Cardiac muscle cell (in vitro differentiated cells and primary cell): ENCODE results near the gene LRRC38. TPM values are rescaled to one million over a fixed set of nuclear protein-coding genes. Genes with fewer than 3 reads are reported as not detected.

Experiments
- DNase-seq, 2 donors: peaks; one replicate each; pipeline versions ENCODE4 v3.0.0 to v3.0.0-alpha.2; 2010 to 2017; ENCODE audit warnings: low read depth in 1 of 2, low spot score in 1 of 2
- H3K27ac ChIP-seq: fragments of 200-600 bp; sonication (generic); 2 replicates; pipeline ENCODE4 v1.5.1; 2016
- H3K27me3 ChIP-seq: fragments of 200-600 bp; sonication (generic); 2 replicates; pipeline ENCODE4 v1.6.0; 2016; ENCODE audit warnings: control low read depth
- H3K36me3 ChIP-seq: fragments of 200-600 bp; sonication (generic); 2 replicates; pipeline ENCODE4 v1.5.1; 2016; ENCODE audit warnings: control low read depth
- H3K4me1 ChIP-seq: fragments of 200-600 bp; sonication (generic); 2 replicates; pipeline ENCODE4 v1.8.1; 2017; ENCODE audit warnings: low read depth, mild to moderate bottlenecking, mixed run types
- H3K4me3 ChIP-seq: fragments of 200-600 bp; sonication (generic); 2 replicates; pipeline ENCODE4 v1.5.1; 2016; ENCODE audit warnings: mild to moderate bottlenecking
- H3K9me3 ChIP-seq: fragments of 200-600 bp; sonication (generic); 2 replicates; pipeline ENCODE4 v1.5.1; 2017; ENCODE audit warnings: low read depth, mild to moderate bottlenecking, control low read depth
- polyA plus RNA-seq: library from polyadenylated mRNA; unstranded; fragments of >200 nt; fragmentation: Nextera tagmentation; extraction: Ambion mirVana; gene quantifications from 2 replicates; pipeline ENCODE4 v1.2.1, GENCODE V29; 2016
- total RNA-seq: library from RNA; depleted of rRNA; stranded (reverse); fragments of >200 nt; gene quantifications from 2 replicates; pipeline ENCODE4 v1.2.3, GENCODE V29; 2016
- TF ChIP-seq, protein P1 (sequence below): IDR thresholded peaks from 2 replicates; pipeline ENCODE4 v1.5.1; 2012; ENCODE audit warnings: low read depth, mild to moderate bottlenecking, low read length

The LRRC38 gene
- total and polyA plus RNA-seq, 2 experiments from 2014 or later = not detected

DNA sequence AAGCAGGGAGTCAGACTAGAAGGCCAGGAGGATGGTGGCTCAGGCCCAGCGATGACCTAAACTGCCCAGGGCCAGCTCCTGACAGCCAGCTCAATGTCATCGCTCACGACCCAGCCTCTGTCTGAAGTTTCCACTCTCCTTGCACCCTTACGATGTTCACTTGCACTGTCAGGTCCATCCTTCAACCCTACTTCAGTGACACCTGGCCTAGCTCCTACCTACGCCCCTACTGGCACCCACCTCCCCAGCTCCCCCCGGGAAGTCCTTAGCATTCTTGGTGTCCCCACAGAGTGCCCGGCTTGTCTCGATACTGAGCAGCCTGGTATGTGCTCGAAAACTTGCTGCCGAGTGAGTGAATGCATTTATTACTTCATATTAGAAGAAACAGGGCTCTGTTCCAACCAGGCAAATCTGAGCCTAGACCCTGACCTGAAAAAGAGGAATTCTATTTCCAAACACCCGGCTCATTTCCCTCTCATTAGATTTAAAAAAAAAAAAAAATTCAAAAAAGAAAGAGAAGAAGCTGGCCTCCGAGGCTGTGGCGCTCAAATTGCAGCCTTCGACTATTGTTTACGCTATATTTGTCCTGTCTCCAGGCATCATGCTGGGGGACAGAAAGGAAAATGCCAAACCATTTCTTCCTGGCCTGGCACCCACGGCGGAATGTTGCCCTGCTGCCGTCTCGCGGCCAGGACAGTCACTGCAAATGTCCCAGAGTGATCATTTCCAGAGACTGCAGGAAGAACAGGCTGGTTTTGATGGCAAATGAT, 29.8 kb upstream of the LRRC38 start:
- Histone ChIP-seq H3K9me3 (no peaks in the 10 kb centered on the region), H3K4me3 (no peak overlapping the region), H3K4me1 (no peaks in the 10 kb centered on the region), H3K27ac (no peak overlapping the region), H3K36me3 (no peaks in the 10 kb centered on the region), H3K27me3 (no peaks in the 10 kb centered on the region)
- TF ChIP-seq, protein P1, sequence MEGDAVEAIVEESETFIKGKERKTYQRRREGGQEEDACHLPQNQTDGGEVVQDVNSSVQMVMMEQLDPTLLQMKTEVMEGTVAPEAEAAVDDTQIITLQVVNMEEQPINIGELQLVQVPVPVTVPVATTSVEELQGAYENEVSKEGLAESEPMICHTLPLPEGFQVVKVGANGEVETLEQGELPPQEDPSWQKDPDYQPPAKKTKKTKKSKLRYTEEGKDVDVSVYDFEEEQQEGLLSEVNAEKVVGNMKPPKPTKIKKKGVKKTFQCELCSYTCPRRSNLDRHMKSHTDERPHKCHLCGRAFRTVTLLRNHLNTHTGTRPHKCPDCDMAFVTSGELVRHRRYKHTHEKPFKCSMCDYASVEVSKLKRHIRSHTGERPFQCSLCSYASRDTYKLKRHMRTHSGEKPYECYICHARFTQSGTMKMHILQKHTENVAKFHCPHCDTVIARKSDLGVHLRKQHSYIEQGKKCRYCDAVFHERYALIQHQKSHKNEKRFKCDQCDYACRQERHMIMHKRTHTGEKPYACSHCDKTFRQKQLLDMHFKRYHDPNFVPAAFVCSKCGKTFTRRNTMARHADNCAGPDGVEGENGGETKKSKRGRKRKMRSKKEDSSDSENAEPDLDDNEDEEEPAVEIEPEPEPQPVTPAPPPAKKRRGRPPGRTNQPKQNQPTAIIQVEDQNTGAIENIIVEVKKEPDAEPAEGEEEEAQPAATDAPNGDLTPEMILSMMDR = peak; percentile 46
- peak in 1 of 2 donors; percentile 28 for DNase-seq

DNA sequence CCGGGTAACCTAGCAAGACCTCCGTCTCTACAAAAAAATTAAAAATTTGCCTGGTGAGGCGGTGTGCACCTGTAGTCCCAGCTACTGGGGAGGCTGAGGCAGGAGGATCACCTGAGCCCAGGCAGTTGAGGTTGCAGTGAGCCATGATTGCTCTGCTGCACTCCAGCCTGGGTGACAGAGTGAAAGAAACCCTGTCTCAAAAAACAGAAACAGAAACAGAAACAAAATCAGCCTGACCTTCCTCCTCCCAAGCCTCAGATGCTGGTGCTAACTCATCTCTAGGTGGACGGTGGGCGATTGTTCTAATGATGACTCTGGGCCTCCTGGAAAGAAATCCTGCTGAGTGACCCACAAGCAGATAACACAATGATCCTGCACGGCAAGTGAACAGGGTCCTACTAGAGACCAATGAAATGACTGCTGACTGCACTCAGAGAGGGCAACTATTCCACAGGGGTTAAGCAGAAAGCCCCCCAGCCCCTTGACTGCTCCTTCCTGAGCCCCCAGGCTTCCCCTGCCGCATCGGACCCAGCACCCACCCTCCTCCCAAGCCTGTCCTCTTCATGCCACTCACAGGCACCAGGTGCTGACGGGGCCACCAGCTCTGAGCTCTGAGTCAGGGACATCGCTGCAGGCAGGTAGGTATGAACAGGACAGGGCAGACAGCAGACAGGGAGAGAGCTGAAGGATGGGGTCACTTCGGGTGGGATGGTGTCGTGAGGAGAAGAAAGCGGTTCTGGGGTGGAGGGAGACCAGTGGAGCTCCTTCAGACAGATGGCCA, 27.8 kb upstream of the LRRC38 start:
- Histone ChIP-seq H3K36me3 (no peaks in the 10 kb centered on the region), H3K9me3 (no peaks in the 10 kb centered on the region), H3K27me3 (no peaks in the 10 kb centered on the region), H3K4me3 (no peak overlapping the region), H3K27ac (no peak overlapping the region), H3K4me1 (peaks cover 11% of the 10 kb centered on the region)
- DNase-seq = no peak
- TF ChIP-seq, protein P1 = no peak

DNA sequence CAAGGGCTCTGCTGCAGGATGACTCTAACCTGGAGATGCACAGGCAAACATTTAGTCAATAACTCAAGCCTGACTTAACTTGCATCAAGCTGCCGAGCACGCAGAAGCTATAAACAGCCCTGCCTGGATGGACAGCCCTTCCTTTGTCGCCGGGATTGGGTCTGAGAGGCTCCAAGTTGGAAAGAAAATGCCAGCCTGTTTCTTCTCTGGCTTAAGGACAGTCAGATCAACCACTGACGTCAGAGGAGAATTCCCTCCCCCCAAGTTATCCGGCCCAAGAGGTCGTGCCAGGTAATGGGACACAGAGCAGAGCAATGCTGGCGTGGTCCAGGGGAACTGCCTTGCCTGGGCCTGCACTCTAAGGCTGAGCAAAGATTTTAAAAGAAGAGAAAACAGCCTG, 27.1 kb upstream of the LRRC38 start:
- no peak for DNase-seq
- Histone ChIP-seq H3K4me3 (no peak overlapping the region), H3K27ac (no peak overlapping the region), H3K36me3 (no peaks in the 10 kb centered on the region), H3K4me1 (peaks cover 13% of the 10 kb centered on the region), H3K27me3 (no peaks in the 10 kb centered on the region), H3K9me3 (no peaks in the 10 kb centered on the region)
- TF ChIP-seq, protein P1 = no peak

DNA sequence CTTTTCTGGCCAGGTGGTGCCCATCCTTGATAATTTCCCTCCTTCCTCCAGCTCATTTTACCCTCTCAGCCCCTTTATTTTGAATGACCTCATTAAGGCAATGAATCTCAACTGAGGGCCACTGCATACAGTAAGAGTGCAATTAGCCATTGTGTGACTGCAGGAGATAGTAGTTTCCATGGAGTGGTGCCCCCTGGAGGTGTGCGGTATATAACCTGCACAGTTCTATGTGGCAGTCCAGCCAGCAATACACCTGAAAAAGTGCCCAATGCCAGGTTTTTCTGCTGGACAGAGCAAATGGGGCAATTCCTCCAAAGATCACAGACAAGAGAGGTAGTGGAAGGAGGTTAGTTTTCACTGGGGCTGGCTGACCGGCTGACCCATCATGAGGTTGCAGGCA, 25.9 kb upstream of the LRRC38 start:
- Histone ChIP-seq H3K9me3 (no peaks in the 10 kb centered on the region), H3K4me1 (peaks cover 21% of the 10 kb centered on the region), H3K4me3 (no peak overlapping the region), H3K27me3 (no peaks in the 10 kb centered on the region), H3K27ac (no peak overlapping the region), H3K36me3 (no peaks in the 10 kb centered on the region)
- DNase-seq = no peak
- TF ChIP-seq, protein P1 = no peak

DNA sequence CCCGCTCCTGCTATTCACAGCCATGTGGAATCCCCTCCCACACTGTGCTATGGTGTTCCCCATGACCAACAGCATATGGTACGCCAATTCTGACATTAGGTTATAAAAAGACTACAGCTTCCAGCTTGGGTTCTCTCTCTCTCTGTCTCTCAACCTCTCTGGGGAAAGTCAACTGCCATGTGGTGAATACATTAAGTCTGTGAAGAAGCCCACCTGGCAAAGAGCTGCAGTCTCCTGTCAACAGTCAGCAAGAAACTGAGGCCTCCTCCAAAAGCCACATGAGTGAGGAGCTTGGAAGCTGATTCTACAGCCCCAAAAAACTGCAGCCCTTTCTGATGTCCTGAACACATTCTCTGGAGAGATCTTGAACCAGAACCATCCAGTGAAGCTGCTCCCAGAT, 25.0 kb upstream of the LRRC38 start:
- no peak for DNase-seq
- Histone ChIP-seq H3K4me3 (no peak overlapping the region), H3K27me3 (no peaks in the 10 kb centered on the region), H3K4me1 (peaks cover 21% of the 10 kb centered on the region), H3K36me3 (no peaks in the 10 kb centered on the region), H3K27ac (no peak overlapping the region), H3K9me3 (no peaks in the 10 kb centered on the region)
- TF ChIP-seq, protein P1 = no peak
